OCI-LY7 (cell line): ENCODE measurements around the gene TSHZ3. TPM values are rescaled to one million over a fixed set of nuclear protein-coding genes. Genes with fewer than 3 reads are reported as not detected.

ENCODE experiments used
- BruUV-seq: library from RNA; stranded (reverse); fragments of 400-500 nt; replicated peaks from 2 replicates; lab custom pipeline; 2021; lab: Mats Ljungman, UMichigan
- CTCF ChIA-PET: fragments of 300-600 bp; sonication (Branson Sonifier 250); formaldehyde crosslinking; loops from one replicate; lab custom pipeline; 2022; ENCODE audit warnings: antibody characterized with exemption; ENCODE audit not compliant: unreplicated experiment; lab: Charles Lee
- POLR2A ChIA-PET: fragments of 300-600 bp; sonication (Branson Sonifier 250); formaldehyde crosslinking; loops from one replicate; lab custom pipeline; 2022; ENCODE audit warnings: antibody characterized with exemption; lab: Charles Lee
- DNase-seq: peaks from one replicate; pipeline ENCODE4 v3.0.0-alpha.2; 2015; ENCODE audit warnings: low spot score
- H2AFZ ChIP-seq: fragments of 200-600 bp; sonication (generic), shearing (Covaris generic); 2 replicates; pipeline ENCODE4 v1.6.1; 2014; ENCODE audit warnings: mild to moderate bottlenecking, antibody characterized with exemption, low read length, moderate library complexity
- H3K27ac ChIP-seq: fragments of 200-600 bp; sonication (generic); 2 replicates; pipeline ENCODE4 v1.5.1; 2014; ENCODE audit warnings: mixed run types, low read depth, mild to moderate bottlenecking, moderate library complexity, low read length, inconsistent platforms; ENCODE audit not compliant: poor library complexity, severe bottlenecking
- H3K36me3 ChIP-seq: fragments of 200-600 bp; sonication (generic); 2 replicates; pipeline ENCODE4 v1.6.1; 2014; ENCODE audit warnings: mild to moderate bottlenecking, antibody characterized with exemption, low read length, moderate library complexity, mixed read lengths; ENCODE audit not compliant: insufficient read depth
- H3K4me1 ChIP-seq: fragments of 200-600 bp; sonication (generic); 2 replicates; pipeline ENCODE4 v1.5.1; 2014; ENCODE audit warnings: mild to moderate bottlenecking, low read length; ENCODE audit not compliant: insufficient read depth, poor library complexity, severe bottlenecking
- H3K4me2 ChIP-seq: fragments of 200-600 bp; sonication (generic); 2 replicates; pipeline ENCODE4 v1.6.1; 2014; ENCODE audit warnings: mild to moderate bottlenecking, low read length
- H3K4me3 ChIP-seq: fragments of 200-600 bp; sonication (generic); 2 replicates; pipeline ENCODE4 v1.5.1; 2014; ENCODE audit warnings: mild to moderate bottlenecking, low read depth, low read length; ENCODE audit not compliant: poor library complexity, severe bottlenecking
- H3K79me2 ChIP-seq: fragments of 200-600 bp; sonication (generic); 2 replicates; pipeline ENCODE4 v1.6.1; 2016; ENCODE audit warnings: low read depth, mild to moderate bottlenecking, low read length, moderate library complexity, mixed read lengths; ENCODE audit not compliant: insufficient read depth
- H3K9me2 ChIP-seq: fragments of 200-600 bp; sonication (generic); 2 replicates; pipeline ENCODE4 v1.6.1; 2016; ENCODE audit warnings: mild to moderate bottlenecking, low read length, mixed read lengths; ENCODE audit not compliant: insufficient read depth
- H3K9me3 ChIP-seq: fragments of 200-600 bp; sonication (generic); 2 replicates; pipeline ENCODE4 v1.6.1; 2014; ENCODE audit warnings: mild to moderate bottlenecking, mixed run types, low read length, mixed read lengths
- H4K20me1 ChIP-seq: fragments of 200-600 bp; sonication (generic); 2 replicates; pipeline ENCODE4 v1.6.1; 2014; ENCODE audit warnings: mild to moderate bottlenecking, antibody characterized with exemption, low read length, moderate library complexity, mixed read lengths; ENCODE audit not compliant: insufficient read depth
- EZH2phosphoT487 ChIP-seq: fragments of 200-600 bp; sonication (generic); IDR thresholded peaks from 2 replicates; pipeline ENCODE4 v1.6.1; 2018; ENCODE audit warnings: low read depth, borderline replicate concordance, mild to moderate bottlenecking, mixed run types, antibody characterized with exemption, low read length, moderate library complexity, mixed read lengths
- intact Hi-C: fragments of 100-400 bp; cut with micrococcal nuclease; formaldehyde crosslinking; loops from one replicate; pipeline ENCODE4 v1.10.0; 2022; ENCODE audit not compliant: unreplicated experiment
- total RNA-seq, 2 experiments: library from RNA; depleted of rRNA in 1 of 2; stranded (reverse); fragments of >200 nt in 1 of 2; shearing (Covaris generic) in 1 of 2; gene quantifications; 2 replicates each; pipeline ENCODE4 v1.2.3, GENCODE V29; 2014 to 2022
- TF ChIP-seq, protein P1 (sequence below): fragments of 200-600 bp; sonication (generic); conservative IDR thresholded peaks from 2 replicates; pipeline ENCODE4 v1.5.1; 2014; ENCODE audit warnings: mild to moderate bottlenecking, antibody characterized with exemption, low read length, moderate library complexity, mixed read lengths

Gene TSHZ3
- total RNA-seq, 2 experiments from 2014 or later = not detected

DNA sequence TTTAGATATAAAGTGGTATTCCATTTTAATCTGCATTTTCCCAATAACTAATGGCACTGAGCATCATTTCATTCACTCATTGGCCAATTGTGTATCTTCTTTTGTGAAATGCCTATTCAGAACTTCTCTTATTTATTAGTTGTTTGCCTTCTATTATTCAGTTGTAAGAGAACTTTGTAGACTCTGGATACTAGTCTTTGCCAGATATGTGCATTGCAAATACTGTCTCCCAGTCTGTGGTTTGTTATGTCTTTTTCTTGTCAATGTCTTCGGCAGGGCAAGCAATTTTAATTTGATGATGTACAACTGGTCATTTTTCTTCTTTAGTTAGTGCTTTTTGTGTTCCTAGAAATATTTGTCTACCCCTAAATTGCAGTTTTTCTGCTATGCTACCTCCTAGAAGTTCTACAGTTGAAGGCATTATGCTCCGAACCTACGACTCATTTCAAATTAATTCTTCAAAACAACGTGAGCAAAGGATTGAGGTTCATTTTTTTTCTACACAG, 115.9 kb downstream of the TSHZ3 start:
- Histone ChIP-seq H3K4me3 (no peak overlapping the region), H4K20me1 (no peaks in the 10 kb centered on the region), H3K9me2 (no peaks in the 10 kb centered on the region), H3K36me3 (no peaks in the 10 kb centered on the region), H3K27ac (no peak overlapping the region), H3K79me2 (no peaks in the 10 kb centered on the region), H3K4me2 (no peak overlapping the region), H3K9me3 (no peaks in the 10 kb centered on the region), H3K4me1 (no peaks in the 10 kb centered on the region), H2AFZ (no peak overlapping the region)
- no peak for TF ChIP-seq EZH2phosphoT487
- TF ChIP-seq, protein P1, sequence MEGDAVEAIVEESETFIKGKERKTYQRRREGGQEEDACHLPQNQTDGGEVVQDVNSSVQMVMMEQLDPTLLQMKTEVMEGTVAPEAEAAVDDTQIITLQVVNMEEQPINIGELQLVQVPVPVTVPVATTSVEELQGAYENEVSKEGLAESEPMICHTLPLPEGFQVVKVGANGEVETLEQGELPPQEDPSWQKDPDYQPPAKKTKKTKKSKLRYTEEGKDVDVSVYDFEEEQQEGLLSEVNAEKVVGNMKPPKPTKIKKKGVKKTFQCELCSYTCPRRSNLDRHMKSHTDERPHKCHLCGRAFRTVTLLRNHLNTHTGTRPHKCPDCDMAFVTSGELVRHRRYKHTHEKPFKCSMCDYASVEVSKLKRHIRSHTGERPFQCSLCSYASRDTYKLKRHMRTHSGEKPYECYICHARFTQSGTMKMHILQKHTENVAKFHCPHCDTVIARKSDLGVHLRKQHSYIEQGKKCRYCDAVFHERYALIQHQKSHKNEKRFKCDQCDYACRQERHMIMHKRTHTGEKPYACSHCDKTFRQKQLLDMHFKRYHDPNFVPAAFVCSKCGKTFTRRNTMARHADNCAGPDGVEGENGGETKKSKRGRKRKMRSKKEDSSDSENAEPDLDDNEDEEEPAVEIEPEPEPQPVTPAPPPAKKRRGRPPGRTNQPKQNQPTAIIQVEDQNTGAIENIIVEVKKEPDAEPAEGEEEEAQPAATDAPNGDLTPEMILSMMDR = no peak
- BruUV-seq = no TSS peak
- POLR2A ChIA-PET = no interaction called here
- no peak for DNase-seq
- CTCF ChIA-PET = no interaction called here
- intact Hi-C loops = no loop called here

- Histone ChIP-seq H3K4me1 (no peaks in the 10 kb centered on the region), H3K9me2 (no peaks in the 10 kb centered on the region), H3K36me3 (no peaks in the 10 kb centered on the region), H3K9me3 (no peaks in the 10 kb centered on the region), H4K20me1 (no peaks in the 10 kb centered on the region), H2AFZ (no peak overlapping the region), H3K4me3 (no peak overlapping the region), H3K4me2 (no peak overlapping the region), H3K79me2 (no peaks in the 10 kb centered on the region), H3K27ac (no peak overlapping the region)
- CTCF ChIA-PET = no interaction called here
- intact Hi-C loops = no loop called here
- TF ChIP-seq, protein P1 = no peak
- no peak for TF ChIP-seq EZH2phosphoT487
- POLR2A ChIA-PET = interaction anchor here (0.5 kb wide), 1 partner anchor 358 kb away, joined by 3 read pairs; no protein-coding TSS in a partner anchor
- DNase-seq = no peak
- no TSS peak for BruUV-seq
Measured at GRCh38 chr19:31232871-31233270, 116.4 kb downstream of the TSHZ3 start.

- intact Hi-C loops = no loop called here
- POLR2A ChIA-PET = interaction anchor here (0.5 to 0.7 kb wide), 2 partner anchors 127 to 357 kb away, joined by 3 read pairs; no protein-coding TSS in a partner anchor
- Histone ChIP-seq H2AFZ (no peak overlapping the region), H3K36me3 (no peaks in the 10 kb centered on the region), H3K9me3 (no peaks in the 10 kb centered on the region), H3K4me2 (no peak overlapping the region), H4K20me1 (no peaks in the 10 kb centered on the region), H3K79me2 (no peaks in the 10 kb centered on the region), H3K4me3 (no peak overlapping the region), H3K4me1 (no peaks in the 10 kb centered on the region), H3K9me2 (no peaks in the 10 kb centered on the region), H3K27ac (no peak overlapping the region)
- no peak for DNase-seq
- CTCF ChIA-PET = no interaction called here
- no TSS peak for BruUV-seq
- TF ChIP-seq, protein P1 = no peak
- no peak for TF ChIP-seq EZH2phosphoT487
Measured at GRCh38 chr19:31232180-31232579, 117.1 kb downstream of the TSHZ3 start.
